Activated effector memory CD4-positive, alpha-beta T cell treated with Interleukin-2 at 50 U/mL for 16 hours (primary cell): ENCODE data around the gene ADGRD1.

Source experiments
- DNase-seq: peaks from one replicate; pipeline ENCODE4 v3.0.0-alpha.2; 2020

Gene ADGRD1

GRCh38 chr12:130967636-130968035 lies 13.9 kb downstream of the ADGRD1 start:
- DNase-seq = no peak

- no peak for DNase-seq
Measured at GRCh38 chr12:130968611-130969010, 14.9 kb downstream of the ADGRD1 start.

GRCh38 chr12:130969223-130969622 lies 15.5 kb downstream of the ADGRD1 start:
- DNase-seq = no peak

- no peak for DNase-seq
Measured at GRCh38 chr12:130970165-130970907, 16.6 kb downstream of the ADGRD1 start.

- no peak for DNase-seq
Measured at GRCh38 chr12:130970908-130971233, 17.2 kb downstream of the ADGRD1 start.

- DNase-seq = no peak
Measured at GRCh38 chr12:130971925-130972585, 18.3 kb downstream of the ADGRD1 start.

GRCh38 chr12:130972586-130972950 lies 18.9 kb downstream of the ADGRD1 start:
- DNase-seq = no peak

- DNase-seq = no peak
Measured at GRCh38 chr12:130973109-130973508, 19.4 kb downstream of the ADGRD1 start.

- DNase-seq = no peak
Measured at GRCh38 chr12:130973906-130974305, 20.2 kb downstream of the ADGRD1 start.

GRCh38 chr12:130975116-130975515 lies 21.4 kb downstream of the ADGRD1 start:
- no peak for DNase-seq

GRCh38 chr12:130976171-130976720 lies 22.5 kb downstream of the ADGRD1 start:
- no peak for DNase-seq

- DNase-seq = no peak
Measured at GRCh38 chr12:130977046-130977742, 23.5 kb downstream of the ADGRD1 start.

GRCh38 chr12:130977743-130978095 lies 24.0 kb downstream of the ADGRD1 start:
- DNase-seq = no peak

GRCh38 chr12:130978785-130979184 lies 25.1 kb downstream of the ADGRD1 start:
- no peak for DNase-seq

GRCh38 chr12:130981074-130981742 lies 27.5 kb downstream of the ADGRD1 start:
- no peak for DNase-seq

- DNase-seq = no peak
Measured at GRCh38 chr12:130981911-130982310, 28.2 kb downstream of the ADGRD1 start.

GRCh38 chr12:130982565-130983225 lies 29.0 kb downstream of the ADGRD1 start:
- no peak for DNase-seq

- no peak for DNase-seq
Measured at GRCh38 chr12:130983328-130984017, 29.8 kb downstream of the ADGRD1 start.

GRCh38 chr12:130984183-130985058 lies 30.7 kb downstream of the ADGRD1 start:
- DNase-seq = no peak

GRCh38 chr12:130987151-130987931 lies 33.6 kb downstream of the ADGRD1 start:
- DNase-seq = no peak
